NCI-H128 (cell line): Measurements from ENCODE around the gene PPP2CA.
"Not testable (repeated sequence)": the region's sequence is repeated elsewhere in the genome, so short reads cannot be mapped to it uniquely, and the experiment has no call there.

Experiments used
- DNase-seq: peaks from one replicate; lab custom pipeline; 2025; ENCODE audit not compliant: unreplicated experiment; lab: John Stamatoyannopoulos, UW

The PPP2CA gene

GRCh38 chr5:134203630-134204029 is 22.2 kb downstream of the PPP2CA start:
- DNase-seq: no peak

- no peak for DNase-seq
These were observed 30.2 kb downstream of the PPP2CA start for GRCh38 chr5:134195666-134196065.

- no peak for DNase-seq
These were observed 36.8 kb downstream of the PPP2CA start for GRCh38 chr5:134189031-134189430.

- DNase-seq: no peak
These were observed 37.8 kb downstream of the PPP2CA start for GRCh38 chr5:134188092-134188491.

GRCh38 chr5:134184155-134185135 is 41.4 kb downstream of the PPP2CA start:
- no peak for DNase-seq

- DNase-seq: no peak
These were observed 42.4 kb downstream of the PPP2CA start for GRCh38 chr5:134183481-134183880.

- DNase-seq: no peak
These were observed 47.8 kb downstream of the PPP2CA start for GRCh38 chr5:134178096-134178419.

GRCh38 chr5:134177369-134178095 is 48.3 kb downstream of the PPP2CA start:
- no peak for DNase-seq

- peak; percentile 63 for DNase-seq
These were observed 49.1 kb downstream of the PPP2CA start, which contains the start of gene SKP1 for GRCh38 chr5:134176511-134177368. SKP1 (minus strand) TSS chr5:134176950; CDS start chr5:134174022, 2,928 bp downstream.

GRCh38 chr5:134175921-134176510 is 49.9 kb downstream of the PPP2CA start:
- no peak for DNase-seq

GRCh38 chr5:134174841-134175839 is 50.7 kb downstream of the PPP2CA start:
- DNase-seq: peak; percentile 19

GRCh38 chr5:134171972-134172371 is 53.9 kb downstream of the PPP2CA start:
- no peak for DNase-seq

- no peak for DNase-seq
These were observed 63.3 kb downstream of the PPP2CA start for GRCh38 chr5:134162592-134162991.

GRCh38 chr5:134161513-134162395 is 64.1 kb downstream of the PPP2CA start:
- DNase-seq: no peak

- DNase-seq: no peak
These were observed 72.2 kb downstream of the PPP2CA start for GRCh38 chr5:134153657-134154056.

GRCh38 chr5:134153241-134153640 is 72.6 kb downstream of the PPP2CA start:
- DNase-seq: no peak

GRCh38 chr5:134152173-134152832 is 73.6 kb downstream of the PPP2CA start:
- not testable (repeated sequence) for DNase-seq

- no peak for DNase-seq
These were observed 74.2 kb downstream of the PPP2CA start for GRCh38 chr5:134151723-134152122.
